H9 (cell line): Measurements from ENCODE around the gene DMAC2. TPM values are rescaled to one million over a fixed set of nuclear protein-coding genes. Genes with fewer than 3 reads are reported as not detected.

Experiments used
- DNase-seq: peaks from one replicate; pipeline ENCODE4 v3.0.0-alpha.2; 2017
- H2AFZ ChIP-seq: one replicate; pipeline ENCODE4 v1.6.1; 2013; ENCODE audit warnings: mild to moderate bottlenecking, low read length, control low read depth, moderate library complexity
- H2AK5ac ChIP-seq: 2 replicates; pipeline ENCODE4 v1.6.1; 2013; ENCODE audit warnings: low read length, control low read depth, mixed read lengths; ENCODE audit not compliant: insufficient read length
- H2BK120ac ChIP-seq: one replicate; pipeline ENCODE4 v1.6.1; 2013; ENCODE audit warnings: low read depth, mild to moderate bottlenecking, low read length, control low read depth, inconsistent platforms; ENCODE audit not compliant: poor library complexity, severe bottlenecking
- H2BK12ac ChIP-seq: 2 replicates; pipeline ENCODE4 v1.6.1; 2013; ENCODE audit warnings: low read length, control low read depth, mixed read lengths, low read depth; ENCODE audit not compliant: insufficient read length
- H2BK15ac ChIP-seq: 2 replicates; pipeline ENCODE4 v1.6.1; 2013; ENCODE audit warnings: low read depth, low read length, control low read depth
- H2BK20ac ChIP-seq: one replicate; pipeline ENCODE4 v1.6.1; 2013; ENCODE audit warnings: low read depth, mild to moderate bottlenecking, low read length, control low read depth, inconsistent platforms; ENCODE audit not compliant: poor library complexity, severe bottlenecking
- H2BK5ac ChIP-seq: 2 replicates; pipeline ENCODE4 v1.6.1; 2013; ENCODE audit warnings: low read length, control low read depth, mixed read lengths; ENCODE audit not compliant: insufficient read length
- H3K14ac ChIP-seq: 2 replicates; pipeline ENCODE4 v1.6.1; 2013; ENCODE audit warnings: low read length, control low read depth; ENCODE audit not compliant: insufficient read depth
- H3K18ac ChIP-seq: 2 replicates; pipeline ENCODE4 v1.6.1; 2013; ENCODE audit warnings: low read depth, mild to moderate bottlenecking, mixed read lengths, low read length, control low read depth; ENCODE audit not compliant: insufficient read length
- H3K23ac ChIP-seq: 2 replicates; pipeline ENCODE4 v1.6.1; 2013; ENCODE audit warnings: low read length, control low read depth, mixed read lengths, low read depth; ENCODE audit not compliant: insufficient read length
- H3K23me2 ChIP-seq: 2 replicates; pipeline ENCODE4 v1.6.1; 2013; ENCODE audit warnings: low read depth, mild to moderate bottlenecking, mixed read lengths, low read length, control low read depth; ENCODE audit not compliant: insufficient read length, poor library complexity, severe bottlenecking
- H3K27ac ChIP-seq: 2 replicates; pipeline ENCODE4 v1.5.1; 2013; ENCODE audit warnings: low read length, control low read depth, mixed read lengths, low read depth; ENCODE audit not compliant: insufficient read length
- H3K27me3 ChIP-seq: 2 replicates; pipeline ENCODE4 v1.6.1; 2013; ENCODE audit warnings: low read length, control low read depth, inconsistent platforms; ENCODE audit not compliant: insufficient read depth
- H3K4ac ChIP-seq: 2 replicates; pipeline ENCODE4 v1.6.1; 2013; ENCODE audit warnings: low read depth, mild to moderate bottlenecking, control low read depth, inconsistent platforms, low read length, moderate library complexity
- H3K4me1 ChIP-seq: 2 replicates; pipeline ENCODE4 v1.6.1; 2013; ENCODE audit warnings: low read length, control low read depth, inconsistent platforms; ENCODE audit not compliant: insufficient read depth
- H3K4me2 ChIP-seq: 2 replicates; pipeline ENCODE4 v1.6.1; 2013; ENCODE audit warnings: low read length, control low read depth, mixed read lengths; ENCODE audit not compliant: insufficient read length, insufficient read depth
- H3K56ac ChIP-seq: 2 replicates; pipeline ENCODE4 v1.6.1; 2013; ENCODE audit warnings: low read depth, mild to moderate bottlenecking, mixed read lengths, low read length, control low read depth; ENCODE audit not compliant: insufficient read length
- H3K79me1 ChIP-seq: 2 replicates; pipeline ENCODE4 v1.6.1; 2013; ENCODE audit warnings: low read depth, mild to moderate bottlenecking, moderate library complexity, low read length, control low read depth, inconsistent platforms; ENCODE audit not compliant: insufficient read depth, poor library complexity, severe bottlenecking
- H3K79me2 ChIP-seq: 2 replicates; pipeline ENCODE4 v1.6.1; 2013; ENCODE audit warnings: low read length, control low read depth, inconsistent platforms; ENCODE audit not compliant: insufficient read depth
- H3K9ac ChIP-seq: 2 replicates; pipeline ENCODE4 v1.6.1; 2013; ENCODE audit warnings: low read length, control low read depth, mixed read lengths; ENCODE audit not compliant: insufficient read length; ENCODE audit errors: extremely low read depth
- H3K9me3 ChIP-seq: one replicate; pipeline ENCODE4 v1.6.1; 2013; ENCODE audit warnings: low read depth, low read length, inconsistent platforms; ENCODE audit not compliant: control insufficient read depth
- H3T11ph ChIP-seq: one replicate; pipeline ENCODE4 v1.6.1; 2013; ENCODE audit warnings: mild to moderate bottlenecking, low read length, control low read depth, inconsistent platforms
- H4K20me1 ChIP-seq: one replicate; pipeline ENCODE4 v1.6.1; 2013; ENCODE audit not compliant: control insufficient read depth, insufficient read length, insufficient read depth
- H4K5ac ChIP-seq: 2 replicates; pipeline ENCODE4 v1.6.1; 2013; ENCODE audit warnings: low read depth, mild to moderate bottlenecking, mixed read lengths, low read length, control low read depth; ENCODE audit not compliant: insufficient read length
- H4K8ac ChIP-seq: replicated peaks from 2 replicates; pipeline ENCODE4 v1.6.1; 2013; ENCODE audit warnings: low read length, control low read depth, mixed read lengths, low read depth; ENCODE audit not compliant: insufficient read length
- H4K91ac ChIP-seq: 2 replicates; pipeline ENCODE4 v1.6.1; 2013; ENCODE audit warnings: low read depth, mild to moderate bottlenecking, moderate library complexity, mixed read lengths, low read length, control low read depth; ENCODE audit not compliant: insufficient read length
- H3K27ac Mint-ChIP-seq, 3 experiments: 2 replicates in 2 of 3; 3 replicates in 1 of 3; pipeline ENCODE4 v1.8.0; 2020 to 2021; ENCODE audit warnings: mixed read lengths in 3 of 3, mild to moderate bottlenecking in 1 of 3, moderate library complexity in 1 of 3
- H3K27me3 Mint-ChIP-seq: 2 replicates; pipeline ENCODE4 v1.8.0; 2021; ENCODE audit warnings: low read depth, mild to moderate bottlenecking, moderate library complexity, mixed read lengths
- H3K36me3 Mint-ChIP-seq, 3 experiments: 2 replicates in 2 of 3; 3 replicates in 1 of 3; pipeline ENCODE4 v1.8.0; 2020 to 2021; ENCODE audit warnings: low read depth in 3 of 3, mixed read lengths in 3 of 3; ENCODE audit not compliant: insufficient read depth in 1 of 3
- H3K4me1 Mint-ChIP-seq, 2 experiments: 2 replicates each; pipeline ENCODE4 v1.8.0; 2020; ENCODE audit warnings: mixed read lengths in 2 of 2
- H3K4me3 Mint-ChIP-seq, 2 experiments: 2 replicates in 1 of 2; 3 replicates in 1 of 2; pipeline ENCODE4 v1.8.0; 2020 to 2021; ENCODE audit warnings: mild to moderate bottlenecking in 2 of 2, mixed read lengths in 2 of 2, moderate library complexity in 1 of 2
- H3K9me3 Mint-ChIP-seq, 2 experiments: 2 replicates in 1 of 2; 3 replicates in 1 of 2; pipeline ENCODE4 v1.8.0; 2020; ENCODE audit warnings: mild to moderate bottlenecking in 2 of 2, mixed read lengths in 2 of 2, moderate library complexity in 1 of 2
- WGBS: extraction: QIAGEN DNeasy Blood & Tissue Kit; methylation state at CpG from one replicate; pipeline ENCODE4 v1.1.7; 2013; ENCODE audit warnings: missing lambda C conversion rate, low lambda C conversion rate, mixed read lengths; ENCODE audit not compliant: insufficient read length; ENCODE audit errors: extremely low coverage; 5-methylcytosine and 5-hydroxymethylcytosine counted together
- total RNA-seq: library from RNA; stranded (reverse); gene quantifications from 2 replicates; pipeline ENCODE4 v1.2.1, GENCODE V29; 2021
- TF ChIP-seq, protein P1 (sequence below): fragments of 200-600 bp; sonication (generic); conservative IDR thresholded peaks from 3 replicates; pipeline ENCODE4 v1.8.0; 2021; ENCODE audit warnings: antibody characterized with exemption, mild to moderate bottlenecking

DMAC2 gene
- total RNA-seq, 1 experiment from 2014 or later, result 70.5 TPM

GRCh38 chr19:41410336-41411054, 29.2 kb downstream of the DMAC2 start:
- Mint-ChIP-seq H3K4me3 (no peak overlapping the region; a peak in 1 of 5 replicates), H3K27ac (no peak overlapping the region; a peak in 1 of 7 replicates), H3K27me3 (no peaks in the 10 kb centered on the region; the same call in 1 of the 2 replicates), H3K36me3 (peaks cover 0 to 19% (median 13%) of the 10 kb centered on the region in 3 experiments; a peak in 4 of 7 replicates), H3K9me3 (no peaks in the 10 kb centered on the region), H3K4me1 (peaks cover 7 to 18% of the 10 kb centered on the region in 2 experiments)
- Histone ChIP-seq H2BK20ac (no peak overlapping the region), H3K9me3 (no peaks in the 10 kb centered on the region), H3K23ac (no peak overlapping the region), H3K18ac (no peak overlapping the region), H2BK5ac (no peak overlapping the region), H2AK5ac (no peak overlapping the region), H3K79me2 (no peaks in the 10 kb centered on the region), H2BK15ac (no peak overlapping the region), H3K27me3 (no peaks in the 10 kb centered on the region), H3K9ac (no peak overlapping the region), H3K27ac (no peak overlapping the region), H3K4me1 (no peaks in the 10 kb centered on the region; the same call in 1 of the 2 replicates), H3K56ac (no peak overlapping the region), H3K23me2 (peaks cover 4% of the 10 kb centered on the region), H4K5ac (no peak overlapping the region), H4K8ac (no peak overlapping the region), H4K20me1 (peaks cover 3% of the 10 kb centered on the region), H3K4me2 (no peak overlapping the region), H2BK12ac (no peak overlapping the region), H3K79me1 (no peaks in the 10 kb centered on the region), H2AFZ (no peak overlapping the region), H2BK120ac (no peak overlapping the region), H3K14ac (no peak overlapping the region), H3K4ac (no peak overlapping the region), H3T11ph (no peak overlapping the region), H4K91ac (no peak overlapping the region)
- WGBS, result no CpG with 5 or more reads among the region's 23 CpGs
- TF ChIP-seq, protein P1, sequence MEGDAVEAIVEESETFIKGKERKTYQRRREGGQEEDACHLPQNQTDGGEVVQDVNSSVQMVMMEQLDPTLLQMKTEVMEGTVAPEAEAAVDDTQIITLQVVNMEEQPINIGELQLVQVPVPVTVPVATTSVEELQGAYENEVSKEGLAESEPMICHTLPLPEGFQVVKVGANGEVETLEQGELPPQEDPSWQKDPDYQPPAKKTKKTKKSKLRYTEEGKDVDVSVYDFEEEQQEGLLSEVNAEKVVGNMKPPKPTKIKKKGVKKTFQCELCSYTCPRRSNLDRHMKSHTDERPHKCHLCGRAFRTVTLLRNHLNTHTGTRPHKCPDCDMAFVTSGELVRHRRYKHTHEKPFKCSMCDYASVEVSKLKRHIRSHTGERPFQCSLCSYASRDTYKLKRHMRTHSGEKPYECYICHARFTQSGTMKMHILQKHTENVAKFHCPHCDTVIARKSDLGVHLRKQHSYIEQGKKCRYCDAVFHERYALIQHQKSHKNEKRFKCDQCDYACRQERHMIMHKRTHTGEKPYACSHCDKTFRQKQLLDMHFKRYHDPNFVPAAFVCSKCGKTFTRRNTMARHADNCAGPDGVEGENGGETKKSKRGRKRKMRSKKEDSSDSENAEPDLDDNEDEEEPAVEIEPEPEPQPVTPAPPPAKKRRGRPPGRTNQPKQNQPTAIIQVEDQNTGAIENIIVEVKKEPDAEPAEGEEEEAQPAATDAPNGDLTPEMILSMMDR, result no peak
- DNase-seq, result no peak
